ENCODE results near the gene ATXN10.
"Not testable (repeated sequence)": the region's sequence is repeated elsewhere in the genome, so short reads cannot be mapped to it uniquely, and the experiment has no call there.

The ATXN10 gene

DNA sequence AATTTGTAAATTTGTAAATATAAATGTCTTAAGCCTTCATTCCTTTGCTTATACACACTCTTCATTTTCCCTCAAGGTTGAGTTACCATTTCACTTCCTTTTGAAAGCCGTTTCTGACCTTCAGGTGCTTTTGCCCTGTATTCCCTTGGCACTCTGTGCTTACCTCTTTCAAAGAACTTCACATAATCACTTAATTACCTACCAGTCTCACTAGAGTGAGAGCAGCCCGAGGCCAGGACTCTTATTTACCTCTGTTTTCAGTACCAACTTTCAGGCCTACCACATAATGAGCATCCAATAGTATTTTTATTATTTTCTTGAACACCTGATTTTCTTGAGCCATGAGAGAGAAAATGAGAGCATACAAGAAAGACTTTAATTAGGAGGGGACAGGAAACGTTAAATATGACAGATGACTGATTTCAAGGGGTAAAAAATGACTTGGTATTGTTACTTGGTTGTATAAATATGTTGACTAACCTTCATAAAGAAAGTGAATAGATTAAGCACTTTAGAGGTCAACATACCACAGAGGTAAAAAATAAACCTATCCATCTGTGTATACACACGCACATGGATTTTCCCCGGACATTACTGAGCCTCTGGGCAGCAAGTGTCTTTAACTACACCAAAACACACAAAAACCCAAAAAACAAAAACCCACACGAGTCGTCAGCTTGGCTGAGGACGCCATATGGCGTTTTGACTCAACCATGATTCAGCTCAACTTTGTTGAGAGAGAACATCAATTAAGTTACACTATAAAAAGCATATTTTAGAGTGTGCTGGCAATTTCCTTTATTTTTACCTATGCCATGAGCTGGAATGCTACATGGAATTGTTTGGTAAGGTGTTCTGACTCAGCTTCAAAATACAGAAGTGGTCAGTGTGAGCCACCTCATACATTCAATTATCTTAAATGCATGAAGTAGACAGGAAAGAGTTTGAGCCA, 7.6 kb downstream of the ATXN10 start:
- no peak for DNase-seq (ENCODE audit: low read depth in 2 of 2)

DNA sequence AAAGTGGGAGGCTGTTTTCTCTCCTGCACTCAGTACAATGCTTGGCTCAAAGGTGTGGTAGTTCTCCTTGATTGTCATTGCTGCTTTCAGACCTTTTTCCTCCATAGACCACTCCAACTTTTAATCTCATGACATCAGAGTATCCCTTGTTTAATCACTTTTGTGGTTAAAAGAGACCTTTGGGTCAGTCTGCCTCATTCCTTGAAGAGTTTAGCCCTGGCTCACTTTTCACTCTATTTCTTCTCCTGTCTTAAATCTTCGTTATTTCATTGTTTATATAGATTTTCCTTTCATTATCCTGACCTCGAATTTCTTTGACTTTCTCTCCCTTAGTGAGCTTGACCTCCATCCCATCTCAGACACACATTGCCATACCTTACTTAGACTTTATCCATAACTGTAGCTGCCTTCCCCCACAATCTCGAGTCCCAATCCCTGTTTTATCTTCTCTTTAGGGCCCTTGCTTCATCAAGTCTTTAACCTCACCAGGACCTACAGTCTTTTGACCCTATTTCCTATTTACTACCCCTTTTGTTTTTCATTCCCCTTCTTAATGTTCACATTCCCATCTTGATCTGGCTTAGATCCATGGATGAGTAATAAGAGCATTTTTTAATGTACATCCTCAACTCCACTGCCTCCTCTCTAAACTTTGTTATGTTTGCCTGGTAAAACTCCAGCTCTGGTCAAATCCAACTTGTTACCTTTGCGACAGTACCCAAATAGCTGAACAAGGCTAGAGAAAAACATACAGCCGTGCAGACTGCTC, 9.5 kb downstream of the ATXN10 start:
- DNase-seq (ENCODE audit: low read depth in 2 of 2): no peak

DNA sequence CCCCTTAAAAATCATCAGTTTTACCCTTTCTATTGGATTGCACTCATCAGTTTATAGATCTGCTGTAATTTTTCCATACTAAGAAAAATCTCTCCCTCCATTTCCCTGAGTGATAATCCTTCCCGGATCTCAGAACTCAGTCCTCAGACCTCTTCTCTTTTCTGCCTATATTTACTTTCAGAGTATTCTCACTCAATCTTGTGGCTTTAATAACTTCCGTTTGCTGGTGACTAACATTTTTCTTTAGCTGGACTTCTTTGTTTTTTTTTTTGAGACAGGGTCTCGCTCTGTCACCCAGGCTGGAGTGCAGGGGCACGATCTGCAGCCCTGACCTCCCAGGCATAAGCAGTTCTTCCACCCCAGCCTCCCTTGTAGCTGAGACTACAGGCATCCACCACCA, 10.4 kb downstream of the ATXN10 start:
- DNase-seq (ENCODE audit: low read depth in 2 of 2): no peak

DNA sequence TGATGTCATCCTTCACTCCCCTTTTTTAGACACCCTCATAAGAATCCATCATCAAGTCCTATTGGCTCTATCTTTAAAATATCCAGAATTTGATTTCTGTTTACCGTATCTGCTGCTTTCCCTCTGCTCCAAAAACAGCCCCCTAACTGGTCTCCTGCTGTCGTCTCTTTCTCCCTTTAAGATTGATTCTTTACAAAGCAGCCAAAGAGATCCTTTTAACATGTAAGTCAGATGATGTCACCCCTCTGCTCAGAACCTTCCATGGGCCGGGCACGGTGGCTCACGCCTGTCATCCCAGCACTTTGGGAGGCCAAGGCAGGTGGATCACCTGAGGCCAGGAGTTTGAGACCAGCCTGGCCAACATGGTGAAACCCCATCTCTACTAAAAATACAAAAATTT, 11.1 kb downstream of the ATXN10 start:
- DNase-seq (ENCODE audit: low read depth in 2 of 2): not testable (repeated sequence)

DNA sequence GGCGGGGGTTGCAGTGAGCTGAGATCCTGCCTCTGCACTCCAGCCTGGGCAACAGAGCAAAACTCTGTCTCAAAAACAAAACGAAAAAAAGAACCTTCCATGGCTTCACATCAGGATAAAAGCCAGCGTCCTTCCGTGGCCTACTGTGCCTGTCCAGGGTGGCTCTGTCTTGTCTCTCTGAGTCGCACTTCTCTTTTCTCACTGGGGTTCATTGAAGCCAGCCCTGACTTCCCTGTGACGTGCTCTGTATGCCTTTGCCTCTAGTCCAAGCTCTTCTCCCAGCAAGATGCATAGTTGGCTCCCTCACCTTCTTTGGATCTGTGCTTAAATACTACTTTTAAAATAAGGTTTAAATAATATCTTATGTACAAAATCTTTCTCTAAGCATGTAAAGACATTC, 11.6 kb downstream of the ATXN10 start:
- no peak for DNase-seq (ENCODE audit: low read depth in 2 of 2)

DNA sequence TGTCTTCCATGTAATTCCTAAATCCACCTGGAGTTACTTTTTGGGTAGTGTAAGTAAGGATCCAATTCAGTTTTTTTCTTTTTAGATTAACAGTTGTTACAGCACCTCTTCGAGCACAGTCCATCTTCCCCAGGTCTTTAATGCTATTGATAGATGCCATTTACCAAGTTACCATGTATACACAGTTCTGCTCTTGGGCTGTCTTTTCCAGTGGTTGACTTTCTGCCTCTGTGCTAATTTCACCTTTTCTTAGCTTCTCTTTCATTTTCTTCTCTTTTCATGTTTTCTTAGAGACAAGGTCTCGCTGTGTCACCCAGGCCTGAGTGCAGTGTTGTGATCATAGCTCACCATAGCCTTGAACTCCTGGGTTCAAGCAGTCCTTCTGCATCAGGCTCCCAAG, 12.0 kb downstream of the ATXN10 start:
- DNase-seq (ENCODE audit: low read depth in 2 of 2): no peak

DNA sequence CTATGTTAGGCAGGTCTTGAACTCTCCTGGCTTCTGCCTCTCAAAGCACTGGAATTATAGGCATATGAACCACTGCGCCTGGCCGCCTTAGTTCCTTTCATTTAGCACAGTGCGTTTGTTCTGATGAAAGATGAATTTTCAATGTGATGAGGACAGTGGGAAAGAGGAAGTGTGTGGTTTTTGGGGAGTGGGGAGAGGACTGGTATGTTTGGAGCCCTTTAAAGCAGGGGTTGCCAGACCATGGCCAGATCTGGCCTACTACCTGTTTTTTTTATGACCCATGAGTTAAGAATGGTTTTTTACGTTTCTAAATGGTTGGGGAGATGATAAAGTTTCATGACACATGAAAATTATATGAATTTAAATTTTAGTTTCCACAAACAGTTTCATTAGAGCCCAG, 12.5 kb downstream of the ATXN10 start:
- DNase-seq (ENCODE audit: low read depth in 2 of 2): no peak

DNA sequence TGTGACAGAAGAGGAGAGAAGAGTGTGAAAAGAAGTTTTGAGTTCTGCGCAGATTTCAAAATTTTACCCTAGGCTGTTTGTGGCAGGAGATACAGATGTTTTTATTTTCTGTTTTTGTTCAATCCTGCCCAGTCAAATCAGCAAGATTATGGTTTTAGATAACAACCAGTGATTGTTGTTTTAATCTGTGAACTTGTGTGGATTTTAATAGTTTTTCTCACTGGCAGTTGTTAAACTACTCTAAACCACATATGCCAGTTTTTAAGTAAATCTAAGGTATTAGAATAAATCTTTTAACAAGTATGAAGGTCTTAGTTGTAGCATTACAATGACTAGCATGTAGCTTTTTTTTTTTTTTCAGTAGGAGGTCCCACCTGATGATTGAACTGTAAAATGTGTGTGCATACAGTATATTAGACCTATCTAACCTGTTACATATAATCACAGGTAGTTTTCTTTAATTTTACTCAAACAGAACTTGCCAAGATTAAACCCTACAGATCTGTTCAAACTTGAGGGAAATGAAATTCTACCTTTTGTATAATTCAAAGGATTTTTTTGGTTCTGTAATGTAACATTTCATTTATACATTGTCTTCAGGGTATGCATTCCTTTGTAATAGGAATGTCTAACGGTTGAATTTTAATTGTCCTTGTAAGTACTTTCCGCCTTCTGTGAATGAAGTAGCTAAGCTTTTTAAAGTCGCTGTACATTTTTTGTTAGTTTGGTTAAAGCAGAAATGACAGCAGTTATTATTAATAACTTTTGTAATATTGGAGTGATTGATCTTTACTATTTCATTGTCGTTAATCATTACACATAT, 13.3 kb downstream of the ATXN10 start:
- DNase-seq (ENCODE audit: low read depth in 2 of 2): no peak

DNA sequence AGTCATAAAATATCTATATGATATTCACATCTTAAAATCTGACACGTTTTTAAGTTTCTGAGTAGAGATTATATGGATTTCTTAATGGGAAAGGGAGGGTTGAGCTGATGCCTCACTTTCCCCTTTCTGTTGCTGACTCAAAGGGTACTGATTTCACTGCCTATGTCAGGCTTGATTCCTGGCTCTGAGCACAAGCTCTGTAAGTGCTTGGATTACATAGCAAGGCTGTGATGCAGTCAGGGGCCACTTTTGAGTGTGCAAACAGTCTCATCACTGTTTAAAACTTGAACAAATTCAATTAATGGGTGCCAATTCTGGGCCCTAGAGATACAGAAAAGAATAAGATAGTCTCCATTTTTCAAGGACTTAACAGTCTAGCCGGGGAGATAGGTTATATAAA, 14.4 kb downstream of the ATXN10 start:
- DNase-seq (ENCODE audit: low read depth in 2 of 2): no peak

DNA sequence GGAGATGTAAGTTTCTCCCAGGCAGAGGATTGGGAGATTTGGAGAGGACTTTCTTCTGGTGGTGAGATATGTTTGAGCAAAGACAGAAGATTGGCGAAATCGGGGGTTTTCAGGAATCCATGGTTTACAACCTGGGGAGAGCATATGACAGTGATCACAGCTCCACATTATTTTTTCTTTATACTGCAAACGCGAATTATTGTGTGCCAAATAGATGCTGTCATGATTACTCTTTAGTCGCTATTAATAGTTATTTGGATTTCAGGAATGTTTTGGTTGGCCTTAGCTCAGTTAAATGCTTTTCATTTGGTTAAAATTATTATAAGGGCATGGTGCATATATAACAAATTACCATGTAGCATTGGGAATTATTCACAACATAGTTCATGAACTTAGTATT, 15.2 kb downstream of the ATXN10 start:
- DNase-seq (ENCODE audit: low read depth in 2 of 2): no peak

DNA sequence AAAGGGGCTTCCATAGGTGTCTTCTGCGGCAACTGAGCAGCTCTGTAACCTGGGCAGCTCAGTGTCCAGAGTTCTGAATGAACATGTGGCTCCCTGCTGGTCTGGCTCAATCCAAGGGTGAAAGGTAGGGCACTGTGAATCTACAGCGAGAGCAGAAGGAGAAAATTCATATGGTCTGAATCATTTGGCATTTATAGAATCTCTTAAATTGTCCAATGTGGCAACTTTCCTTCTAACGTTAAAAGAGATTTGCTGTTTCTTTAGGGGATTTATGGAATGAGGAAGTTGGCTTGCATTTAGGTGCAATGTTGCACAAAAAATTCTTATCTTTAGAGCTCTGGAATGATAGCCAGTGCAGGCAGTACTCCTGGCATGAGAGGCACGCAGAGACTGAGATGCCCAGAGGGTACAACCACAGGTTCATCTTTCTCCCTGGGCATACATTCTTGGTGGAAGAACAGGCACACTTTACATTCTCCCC, 17.0 kb downstream of the ATXN10 start:
- DNase-seq (ENCODE audit: low read depth in 2 of 2): no peak

DNA sequence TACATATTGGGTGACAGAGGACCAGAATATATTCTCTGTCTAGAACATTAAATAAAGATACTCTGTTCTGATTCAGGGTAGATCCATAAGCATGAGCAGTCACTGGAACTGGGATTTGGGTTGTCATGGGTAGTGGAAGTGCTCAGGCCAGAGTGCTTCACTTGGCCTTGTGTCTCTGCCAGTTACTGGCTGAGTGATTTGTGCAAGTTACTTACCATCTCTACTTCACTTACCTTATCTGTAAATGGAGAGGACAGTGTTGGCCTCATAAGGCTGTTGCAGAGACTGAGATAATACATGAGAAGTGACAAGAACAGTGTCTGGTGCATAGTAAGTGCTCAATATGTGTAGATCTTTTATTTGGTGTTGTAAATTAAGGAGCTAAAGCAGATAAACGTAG, 17.6 kb downstream of the ATXN10 start:
- DNase-seq (ENCODE audit: low read depth in 2 of 2): no peak

DNA sequence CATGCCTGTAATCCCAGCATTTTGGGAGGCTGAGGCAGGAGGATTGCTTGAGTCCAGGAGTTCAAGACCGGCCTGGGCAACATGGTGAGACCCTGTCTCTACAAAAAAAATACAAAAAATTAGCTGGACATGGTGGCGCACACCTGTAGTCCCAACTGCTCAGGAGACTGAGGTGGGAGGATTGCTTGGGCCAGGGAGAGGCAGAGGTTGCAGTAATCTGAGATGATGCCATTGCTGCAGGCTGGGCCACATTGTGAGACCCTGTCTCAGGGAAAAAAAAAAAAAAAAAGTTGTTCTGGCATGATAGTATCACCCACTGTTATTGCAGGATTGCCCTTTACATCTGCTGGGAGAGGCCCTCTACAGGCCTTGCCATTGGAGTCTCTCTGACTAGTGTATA, 18.4 kb downstream of the ATXN10 start:
- no peak for DNase-seq (ENCODE audit: low read depth in 2 of 2)

DNA sequence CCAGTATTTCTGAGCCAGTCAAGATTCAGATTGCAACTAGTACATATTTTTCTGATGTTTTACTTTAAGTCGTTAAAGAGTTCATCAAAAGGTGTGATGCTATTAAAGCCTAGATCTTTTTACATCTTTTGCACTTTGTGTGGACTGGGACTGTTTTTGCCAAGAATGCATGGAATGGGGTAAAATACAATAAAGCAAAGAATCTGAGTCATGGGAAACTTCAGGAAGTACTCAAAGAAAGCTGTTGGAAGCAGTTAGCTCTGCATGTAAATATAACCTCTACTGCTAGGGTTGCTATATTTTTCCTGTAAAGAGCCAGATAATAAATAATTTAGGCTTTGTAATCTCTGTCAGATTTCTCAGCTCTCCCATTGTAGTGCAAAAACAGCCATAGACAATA, 20.9 kb downstream of the ATXN10 start:
- DNase-seq (ENCODE audit: low read depth in 2 of 2): no peak

DNA sequence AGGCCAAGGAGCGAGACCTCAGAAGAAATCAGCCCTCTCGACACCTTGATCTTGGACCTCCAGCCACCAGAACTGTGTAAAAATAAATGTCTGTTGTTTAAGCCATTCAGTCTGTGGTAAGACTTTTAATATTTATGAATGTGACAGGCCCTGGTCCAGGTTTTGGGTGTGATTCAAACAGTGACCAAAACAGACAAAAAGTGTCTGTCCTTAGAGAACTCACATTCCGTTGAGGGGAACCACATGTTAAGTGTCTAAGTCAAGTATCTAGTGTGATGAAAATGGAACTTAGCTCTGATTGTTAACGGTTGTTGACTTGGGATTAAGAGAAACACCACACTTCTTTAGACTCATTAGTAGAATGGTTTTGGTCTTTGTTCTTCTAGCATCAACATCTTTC, 22.2 kb downstream of the ATXN10 start:
- no peak for DNase-seq (ENCODE audit: low read depth in 2 of 2)

DNA sequence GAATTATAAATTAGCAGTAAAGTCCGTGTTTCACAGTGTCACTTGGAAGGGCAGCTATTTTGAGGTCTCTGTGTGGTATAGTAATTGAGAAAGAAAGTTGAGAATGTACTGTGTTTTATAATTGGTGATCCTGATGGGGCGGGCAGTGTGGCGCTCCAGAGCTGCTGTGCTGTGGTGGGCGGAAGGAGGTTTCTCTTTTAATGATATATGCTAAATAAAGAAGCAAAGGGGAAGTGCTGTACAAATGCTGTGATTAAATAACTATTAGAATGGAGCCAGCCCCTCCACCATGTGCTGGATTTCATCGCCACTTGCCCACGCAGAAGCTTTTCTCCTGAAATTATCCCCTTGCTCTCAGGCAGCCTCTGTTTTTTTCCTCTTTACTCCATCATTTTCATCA, 24.6 kb downstream of the ATXN10 start:
- no peak for DNase-seq (ENCODE audit: low read depth in 2 of 2)

DNA sequence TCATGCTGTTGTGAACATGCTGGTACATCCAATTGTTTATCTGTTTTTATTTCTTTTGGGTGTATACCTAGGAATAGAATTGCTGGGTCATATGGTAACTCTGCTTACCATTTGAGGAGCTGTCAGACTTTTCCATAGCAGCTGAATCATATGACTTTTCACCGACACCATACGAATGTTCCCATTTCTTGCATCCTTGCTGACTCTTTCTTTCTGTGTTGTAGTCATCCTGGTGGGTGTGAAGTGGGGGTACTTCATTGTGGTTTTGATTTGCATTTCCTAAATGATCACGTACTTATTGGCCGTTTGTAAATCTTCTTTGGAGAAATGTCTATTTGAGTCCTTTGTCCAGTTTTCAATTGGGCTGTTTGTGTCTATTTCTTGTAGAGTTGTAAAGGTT, 26.5 kb downstream of the ATXN10 start:
- no peak for DNase-seq (ENCODE audit: low read depth in 2 of 2)

DNA sequence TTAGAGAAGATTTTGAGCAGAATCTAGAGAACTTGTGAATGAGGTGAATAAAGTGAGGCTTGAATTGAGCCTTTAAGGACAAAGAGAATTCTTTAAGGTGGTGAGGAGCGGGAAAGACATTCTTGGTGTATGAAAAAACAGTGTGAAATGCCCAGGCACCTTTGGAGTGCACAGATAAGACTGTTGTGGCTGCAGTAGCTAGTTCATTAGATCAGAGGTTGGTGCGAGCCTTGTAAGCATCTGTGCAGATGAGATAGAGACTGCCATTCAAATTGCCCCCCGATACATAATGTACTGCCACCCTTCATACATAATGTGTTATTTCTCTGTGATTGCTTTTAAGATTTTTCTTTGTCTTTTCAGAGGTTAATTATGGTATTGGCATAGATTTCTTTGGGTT, 31.3 kb downstream of the ATXN10 start:
- no peak for DNase-seq (ENCODE audit: low read depth in 2 of 2)

DNA sequence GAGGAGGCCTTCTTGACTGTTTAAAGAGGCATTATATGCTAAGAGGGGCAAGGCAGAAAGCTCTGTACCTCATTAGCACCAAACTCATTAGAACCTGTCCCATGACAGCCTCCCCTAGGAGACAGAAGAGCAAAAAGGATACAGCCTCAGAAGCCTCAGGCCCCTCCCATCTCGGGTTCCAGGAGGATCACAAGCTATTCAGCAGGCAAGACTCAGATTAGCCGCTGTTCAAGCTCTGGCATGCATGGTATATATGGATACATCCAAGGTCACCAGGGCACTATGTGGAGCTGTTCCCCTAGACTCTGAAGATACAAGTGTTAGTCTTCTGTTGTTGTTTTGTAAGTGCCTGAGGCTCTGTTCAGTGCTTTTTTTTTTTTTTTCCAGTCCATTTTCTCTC, 32.1 kb downstream of the ATXN10 start:
- DNase-seq (ENCODE audit: low read depth in 2 of 2): no peak

DNA sequence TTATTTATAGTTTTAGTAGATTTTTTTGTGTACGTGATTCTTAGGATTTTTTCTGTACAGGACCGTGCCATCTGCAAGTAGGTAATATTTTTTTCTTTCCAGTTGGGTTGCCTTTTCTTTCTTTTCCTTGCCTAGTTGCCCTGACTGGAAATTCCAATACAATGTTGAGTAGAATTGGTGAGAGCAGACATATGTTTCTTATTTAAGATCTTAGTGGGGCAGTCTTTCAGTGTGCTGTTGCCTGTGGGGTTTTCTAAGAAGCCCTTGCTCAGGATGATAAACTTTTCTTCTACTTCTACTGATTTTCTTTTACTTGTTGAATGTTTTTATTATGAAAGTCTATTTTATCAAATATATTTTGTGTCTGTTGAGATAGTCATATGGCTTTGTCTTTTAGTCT, 33.0 kb downstream of the ATXN10 start:
- DNase-seq (ENCODE audit: low read depth in 2 of 2): no peak

DNA sequence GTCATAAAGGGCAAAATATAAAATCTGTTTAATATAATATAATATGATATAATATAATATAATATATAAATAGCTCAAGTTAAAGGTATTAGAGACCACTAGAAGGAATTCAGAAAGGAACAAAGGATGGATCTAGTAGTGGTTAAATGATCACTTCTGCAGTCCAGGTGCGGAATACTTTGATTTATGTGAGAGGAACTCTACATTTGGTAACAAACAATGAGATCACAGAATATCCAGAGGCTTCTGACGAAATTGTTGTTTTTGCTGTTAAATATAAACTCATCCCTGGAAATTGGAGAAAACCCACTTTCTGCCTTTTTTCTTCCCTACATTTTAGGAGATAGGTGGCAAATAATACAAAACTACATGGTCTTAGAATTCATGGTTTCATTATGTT, 36.0 kb downstream of the ATXN10 start:
- no peak for DNase-seq (ENCODE audit: low read depth in 2 of 2)

DNA sequence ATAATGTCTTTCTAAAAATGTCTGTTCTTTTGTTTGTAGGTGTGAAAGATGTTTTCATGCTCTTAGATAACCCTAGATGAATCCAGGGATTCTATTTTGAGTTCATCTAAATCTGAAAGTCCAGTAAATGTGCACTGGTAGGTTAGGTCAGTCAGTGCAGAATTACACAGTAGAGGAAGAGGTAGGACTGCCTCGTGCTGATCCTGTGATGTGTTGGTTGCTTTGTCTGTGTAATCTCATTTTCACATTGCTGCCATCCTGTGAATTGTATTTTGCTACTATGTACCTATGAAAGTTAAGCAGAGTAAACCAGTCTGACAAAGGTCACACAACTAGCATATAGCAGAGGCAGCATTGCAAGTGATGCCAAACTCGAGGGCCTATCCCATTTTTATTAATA, 36.5 kb downstream of the ATXN10 start:
- DNase-seq (ENCODE audit: low read depth in 2 of 2): no peak
